Caco-2 (cell line): Measurements from ENCODE around the gene HK1. TPM values are rescaled to one million over a fixed set of nuclear protein-coding genes. Genes with fewer than 3 reads are reported as not detected.
"Not testable (repeated sequence)": the region's sequence is repeated elsewhere in the genome, so short reads cannot be mapped to it uniquely, and the experiment has no call there.

Experiments
- BruUV-seq: library from RNA; stranded (reverse); fragments of 400-500 nt; replicated peaks from 2 replicates; lab custom pipeline; 2021; lab: Mats Ljungman, UMichigan
- CTCF ChIA-PET: fragments of 300-600 bp; sonication (Branson Sonifier 250); formaldehyde crosslinking; loops from one replicate; lab custom pipeline; 2022; ENCODE audit warnings: antibody characterized with exemption; lab: Charles Lee
- POLR2A ChIA-PET: fragments of 300-600 bp; sonication (Branson Sonifier 250); formaldehyde crosslinking; loops from one replicate; lab custom pipeline; 2022; ENCODE audit warnings: antibody characterized with exemption; lab: Charles Lee
- DNase-seq, 2 experiments: peaks; one replicate each; pipeline versions ENCODE4 v3.0.0 to v3.0.0-alpha.2; 2020 to 2022
- H3K27me3 ChIP-seq: replicated peaks from 2 replicates; pipeline ENCODE4 v1.6.0; 2011; ENCODE audit warnings: low read length; ENCODE audit not compliant: control insufficient read depth, insufficient read depth
- H3K36me3 ChIP-seq: 2 replicates; pipeline ENCODE4 v1.5.1; 2011; ENCODE audit warnings: low read length; ENCODE audit not compliant: control insufficient read depth, insufficient read depth
- H3K4me1 ChIP-seq: fragments of 250-450 bp; sonication (Bioruptor Pico); 2 replicates; pipeline ENCODE4 v1.5.1; 2020; ENCODE audit warnings: mild to moderate bottlenecking
- H3K4me3 ChIP-seq: 2 replicates; pipeline ENCODE4 v1.5.1; 2011; ENCODE audit warnings: low read depth, mild to moderate bottlenecking, control low read depth, low read length
- H3K9me3 ChIP-seq: fragments of 250-450 bp; sonication (Bioruptor Pico); 2 replicates; pipeline ENCODE4 v1.5.1; 2020; ENCODE audit warnings: mild to moderate bottlenecking, moderate library complexity
- H3K27ac Mint-ChIP-seq: one replicate; pipeline ENCODE4 v1.8.0; 2022; ENCODE audit warnings: mixed read lengths; ENCODE audit not compliant: unreplicated experiment
- H3K27me3 Mint-ChIP-seq: one replicate; pipeline ENCODE4 v1.8.0; 2022; ENCODE audit warnings: mixed read lengths; ENCODE audit not compliant: insufficient read depth, unreplicated experiment
- H3K36me3 Mint-ChIP-seq: one replicate; pipeline ENCODE4 v1.8.0; 2022; ENCODE audit warnings: mild to moderate bottlenecking, mixed read lengths; ENCODE audit not compliant: insufficient read depth, unreplicated experiment
- H3K4me1 Mint-ChIP-seq: one replicate; pipeline ENCODE4 v1.8.0; 2022; ENCODE audit warnings: low read depth, mixed read lengths; ENCODE audit not compliant: unreplicated experiment
- H3K4me3 Mint-ChIP-seq: one replicate; pipeline ENCODE4 v1.8.0; 2022; ENCODE audit warnings: mild to moderate bottlenecking, moderate library complexity, mixed read lengths; ENCODE audit not compliant: unreplicated experiment
- H3K9me3 Mint-ChIP-seq: one replicate; pipeline ENCODE4 v1.8.0; 2022; ENCODE audit warnings: mixed read lengths; ENCODE audit not compliant: unreplicated experiment
- CTCF ChIP-seq, 2 experiments: fragments of 200-600 bp in 1 of 2; IDR thresholded peaks; 1 replicate in 1 of 2; 2 replicates in 1 of 2; pipeline versions ENCODE4 v1.5.1 to v1.8.0; 2011 to 2022; ENCODE audit warnings: antibody characterized with exemption in 1 of 2, control low read depth in 1 of 2, inconsistent platforms in 1 of 2, low read depth in 1 of 2, low read length in 1 of 2, mild to moderate bottlenecking in 1 of 2, moderate library complexity in 1 of 2; ENCODE audit not compliant: insufficient read depth in 1 of 2, severe bottlenecking in 1 of 2, unreplicated experiment in 1 of 2
- intact Hi-C: fragments of 100-400 bp; cut with micrococcal nuclease; formaldehyde crosslinking; loops from one replicate; pipeline ENCODE4 v1.10.0; 2022; ENCODE audit not compliant: unreplicated experiment
- total RNA-seq: library from RNA; stranded (reverse); gene quantifications from 2 replicates; pipeline ENCODE4 v1.2.3, GENCODE V29; 2022

HK1 gene
- total RNA-seq, 1 experiment from 2014 or later = 35.4 TPM

- Mint-ChIP-seq H3K4me1 (peaks cover 41% of the 10 kb centered on the region), H3K27me3 (no peaks in the 10 kb centered on the region), H3K9me3 (peaks cover 9% of the 10 kb centered on the region), H3K27ac (peak overlapping the region; percentile 61), H3K4me3 (peak overlapping the region; percentile 37), H3K36me3 (peaks cover 32% of the 10 kb centered on the region)
- H3K9me3 ChIP-seq = peaks cover 5% of the 10 kb centered on the region
- no peak for TF ChIP-seq CTCF (IDR thresholded peaks at IDR 0.05; ENCODE audit: insufficient read depth in 1 of 2, low read depth in 1 of 2, low read length in 1 of 2, severe bottlenecking in 1 of 2, unreplicated experiment in 1 of 2)
- no peak overlapping the region for H3K4me3 ChIP-seq
- H3K4me1 ChIP-seq = peaks cover 53% of the 10 kb centered on the region
- ChIA-PET POLR2A (interaction anchor here (0.6 to 1.0 kb wide), 6 partner anchors 8 to 700 kb away, joined by 3 to 15 read pairs (median 3); partner anchors contain the start of gene TYSND1), CTCF (interaction anchor here (0.8 to 3.5 kb wide), 9 partner anchors 8 to 69 kb away, joined by 3 to 24 read pairs (median 5); no protein-coding TSS in a partner anchor)
- no peaks in the 10 kb centered on the region for H3K36me3 ChIP-seq
- intact Hi-C loops = loop anchor here (1.0 to 5.0 kb wide), 2 partner anchors 8 to 61 kb away; no protein-coding TSS in a partner anchor
- BruUV-seq = no TSS peak
- no peaks in the 10 kb centered on the region for H3K27me3 ChIP-seq
- DNase-seq = peak; percentile 78 to 84
Observed at GRCh38 chr10:69446650-69447151, 168.4 kb downstream of the HK1 start.

GRCh38 chr10:69449841-69450240 lies 171.5 kb downstream of the HK1 start:
- TF ChIP-seq CTCF (IDR thresholded peaks at IDR 0.05; ENCODE audit: insufficient read depth in 1 of 2, low read depth in 1 of 2, low read length in 1 of 2, severe bottlenecking in 1 of 2, unreplicated experiment in 1 of 2) = peak; percentile 70 to 72
- intact Hi-C loops = loop anchor here (5.0 kb wide), 1 partner anchor 57 kb away; no protein-coding TSS in a partner anchor
- no TSS peak for BruUV-seq
- peaks cover 53% of the 10 kb centered on the region for H3K4me1 Mint-ChIP-seq
- H3K27me3 Mint-ChIP-seq = no peaks in the 10 kb centered on the region
- peaks cover 7% of the 10 kb centered on the region for H3K9me3 Mint-ChIP-seq
- ChIA-PET POLR2A (interaction anchor here (1.1 to 1.7 kb wide), 2 partner anchors 12 to 41 kb away, joined by 4 to 7 read pairs; no protein-coding TSS in a partner anchor), CTCF (interaction anchor here (0.5 to 3.9 kb wide), 14 partner anchors 9 to 263 kb away, joined by 3 to 38 read pairs (median 4); no protein-coding TSS in a partner anchor)
- H3K4me3 Mint-ChIP-seq = peak overlapping the region; percentile 17
- H3K36me3 Mint-ChIP-seq = peaks cover 34% of the 10 kb centered on the region
- H3K27me3 ChIP-seq = no peaks in the 10 kb centered on the region
- no peaks in the 10 kb centered on the region for H3K36me3 ChIP-seq
- H3K4me3 ChIP-seq = no peak overlapping the region
- H3K27ac Mint-ChIP-seq = peak overlapping the region; percentile 71
- DNase-seq = peak; percentile 82 to 86
- no peaks in the 10 kb centered on the region for H3K9me3 ChIP-seq
- H3K4me1 ChIP-seq = peaks cover 58% of the 10 kb centered on the region

DNA sequence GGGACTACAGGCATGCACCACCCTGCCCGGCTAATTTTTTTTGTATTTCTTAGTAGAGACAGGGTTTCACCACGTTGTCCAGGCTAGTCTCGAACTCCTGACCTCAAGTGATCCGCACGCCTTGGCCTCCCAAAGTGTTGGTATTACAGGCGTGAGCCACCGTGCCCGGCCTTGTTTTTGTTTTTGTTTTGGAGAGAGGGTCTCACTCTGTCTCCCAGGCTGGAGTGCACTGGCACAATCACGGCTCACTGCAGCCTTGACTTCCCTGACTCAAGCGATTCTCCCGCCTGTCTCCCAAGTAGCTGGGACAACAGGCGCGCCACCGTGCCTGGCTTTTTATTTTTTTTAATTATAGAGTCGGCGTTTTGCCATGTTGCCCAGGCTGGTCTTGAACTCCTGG lies 172.1 kb downstream of the HK1 start:
- peaks cover 53% of the 10 kb centered on the region for H3K4me1 ChIP-seq
- H3K27me3 Mint-ChIP-seq, DNase-seq, H3K36me3 ChIP-seq, H3K4me3 ChIP-seq, H3K27me3 ChIP-seq, BruUV-seq, intact Hi-C loops, H3K9me3 ChIP-seq, H3K9me3 Mint-ChIP-seq: not testable (repeated sequence)
- Mint-ChIP-seq H3K4me3 (peak overlapping the region; percentile 78), H3K36me3 (peaks cover 29% of the 10 kb centered on the region), H3K4me1 (peaks cover 50% of the 10 kb centered on the region), H3K27ac (peak overlapping the region; percentile 81)
- CTCF ChIA-PET = interaction anchor here (0.5 to 3.9 kb wide), 19 partner anchors 8 to 696 kb away, joined by 3 to 38 read pairs (median 4); partner anchors contain the start of gene TYSND1
- POLR2A ChIA-PET = interaction anchor here (0.5 to 2.1 kb wide), 11 partner anchors 8 to 42 kb away, joined by 3 to 11 read pairs (median 4); no protein-coding TSS in a partner anchor
